Epithelial cell of proximal tubule (primary cell): ENCODE measurements around the gene MAP3K9. TPM values are rescaled to one million over a fixed set of nuclear protein-coding genes. Genes with fewer than 3 reads are reported as not detected.
"Not testable (repeated sequence)": the region's sequence is repeated elsewhere in the genome, so short reads cannot be mapped to it uniquely, and the experiment has no call there.

Source experiments
- DNase-seq: peaks from one replicate; pipeline ENCODE4 v3.0.0-alpha.2; 2011; ENCODE audit warnings: low read depth
- H3K4me3 ChIP-seq: 2 replicates; pipeline ENCODE4 v1.5.1; 2011; ENCODE audit warnings: low read depth, mild to moderate bottlenecking, low read length
- CTCF ChIP-seq: conservative IDR thresholded peaks from 2 replicates; pipeline ENCODE4 v1.5.1; 2012; ENCODE audit warnings: low read depth, mild to moderate bottlenecking, low read length
- total RNA-seq: library from RNA; depleted of rRNA; stranded (reverse); fragments of >200 nt; gene quantifications from 2 replicates; pipeline ENCODE4 v1.2.3, GENCODE V29; 2015

Gene MAP3K9
- total RNA-seq, 1 donor from 2014 or later: 16.7 TPM

- DNase-seq: no peak
These were observed 99.5 kb downstream of the MAP3K9 start for GRCh38 chr14:70709726-70710382.

GRCh38 chr14:70708717-70709570, 100.4 kb downstream of the MAP3K9 start:
- no peak overlapping the region for H3K4me3 ChIP-seq
- no peak for TF ChIP-seq CTCF
- DNase-seq: no peak

More at GRCh38 chr14:70709726-70710382, 99.5 kb downstream of the MAP3K9 start:
- no peak overlapping the region for H3K4me3 ChIP-seq
- TF ChIP-seq CTCF: no peak

DNA sequence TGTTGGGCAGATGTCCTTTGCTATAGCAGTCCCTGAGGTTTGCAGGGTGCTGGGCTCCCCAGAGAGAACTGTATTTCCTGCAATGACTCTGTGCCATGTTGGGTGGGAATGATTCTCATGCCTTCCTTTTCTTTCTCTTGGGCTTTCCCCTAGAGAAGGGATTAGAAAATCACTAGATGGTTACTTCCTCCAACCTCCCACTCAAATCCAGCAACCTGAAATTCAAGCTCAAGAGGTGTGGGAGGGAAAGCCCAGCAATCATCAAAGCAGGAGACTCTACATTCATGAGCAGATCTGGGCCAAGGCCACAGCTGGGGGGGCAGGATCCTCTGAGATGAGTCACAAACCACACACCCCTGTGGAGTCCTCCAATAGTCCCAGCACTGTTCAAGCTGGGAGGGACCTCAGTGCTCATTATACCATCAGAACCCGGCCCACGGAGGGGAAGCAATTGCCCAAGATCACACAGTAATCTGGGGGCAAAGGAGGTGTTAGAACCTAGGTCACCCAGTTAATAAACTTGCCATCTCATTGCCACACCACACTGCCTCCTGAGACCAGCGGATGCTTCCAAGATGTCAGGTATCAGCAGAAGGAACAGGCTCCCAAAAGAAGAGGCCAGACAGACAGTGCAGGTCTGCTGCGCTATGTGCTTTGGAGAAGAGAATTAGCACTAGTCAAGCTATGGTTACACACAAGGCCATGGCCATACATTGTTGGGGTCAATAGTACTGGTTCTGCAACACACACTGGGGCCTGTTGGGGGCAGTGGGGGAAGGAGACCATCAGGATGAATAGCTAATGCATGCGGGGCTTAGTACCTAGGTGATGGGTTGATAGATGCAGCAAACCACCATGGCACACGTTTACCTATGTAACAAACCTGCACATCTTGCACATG, 101.9 kb downstream of the MAP3K9 start:
- DNase-seq: peak; percentile 65
- H3K4me3 ChIP-seq: no peak overlapping the region
- no peak for TF ChIP-seq CTCF

- TF ChIP-seq CTCF: no peak
- no peak for DNase-seq
- no peak overlapping the region for H3K4me3 ChIP-seq
These were observed 103.1 kb downstream of the MAP3K9 start for GRCh38 chr14:70706177-70706576.

DNA sequence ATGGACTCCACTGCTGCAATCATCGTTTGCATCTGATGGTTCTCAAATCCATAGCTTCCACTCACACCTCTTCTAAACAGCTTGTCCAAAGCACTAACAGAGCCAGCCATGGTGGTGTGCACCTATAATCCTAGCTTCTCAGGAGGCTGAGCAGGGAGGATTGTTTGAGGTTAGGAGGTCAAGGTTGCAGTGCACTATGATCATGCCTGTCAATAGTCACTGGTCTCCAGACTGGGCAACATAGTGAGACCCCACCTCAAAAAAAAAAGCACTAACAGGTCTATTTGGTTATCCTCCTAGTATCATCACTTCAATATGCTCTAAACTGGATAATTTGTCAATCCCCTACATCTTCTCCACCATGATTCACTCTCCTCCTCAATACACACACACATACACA, 104.4 kb downstream of the MAP3K9 start:
- no peak for TF ChIP-seq CTCF
- no peak overlapping the region for H3K4me3 ChIP-seq
- DNase-seq: no peak

- not testable (repeated sequence) for H3K4me3 ChIP-seq, DNase-seq
These were observed 105.6 kb downstream of the MAP3K9 start for GRCh38 chr14:70703621-70704168.

DNA sequence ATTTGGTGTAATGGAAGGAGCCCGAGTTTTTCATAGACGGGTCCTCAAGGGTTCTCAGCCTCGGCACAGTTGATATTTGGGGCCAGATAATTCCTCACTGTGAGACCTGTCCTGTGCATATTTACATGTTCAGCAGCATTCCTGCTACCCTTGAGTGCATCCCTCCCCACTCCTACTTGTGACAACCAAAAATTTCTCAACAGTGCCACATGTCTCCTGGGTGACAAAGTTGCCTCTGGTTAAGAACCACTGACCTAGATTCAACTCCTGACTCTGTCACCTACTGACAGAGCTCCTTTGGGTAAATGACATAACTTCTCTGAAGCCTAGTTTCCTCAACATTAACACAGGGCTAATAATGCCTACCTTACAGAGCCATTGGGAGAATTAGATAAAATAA, 107.2 kb downstream of the MAP3K9 start:
- TF ChIP-seq CTCF: no peak
- no peak for DNase-seq
- H3K4me3 ChIP-seq: no peak overlapping the region
